SH-SY5Y (cell line): ENCODE measurements around the gene SLC49A3.

Source experiments
- GATA2 ChIP-seq: IDR thresholded peaks from 2 replicates; pipeline ENCODE4 v1.6.1; 2011; ENCODE audit warnings: mild to moderate bottlenecking, low read depth, low read length
- GATA3 ChIP-seq: IDR thresholded peaks from 2 replicates; pipeline ENCODE4 v1.6.1; 2011; ENCODE audit warnings: low read depth, mild to moderate bottlenecking, low read length, moderate library complexity

GRCh38 chr4:636628-637159 lies 52.3 kb downstream of the SLC49A3 start:
- TF ChIP-seq GATA2: no peak
- no peak for TF ChIP-seq GATA3
